HG03439 (cell line): ENCODE results near the gene UGT2B17.
"Not testable (repeated sequence)": the region's sequence is repeated elsewhere in the genome, so short reads cannot be mapped to it uniquely, and the experiment has no call there.

Source experiments
- ATAC-seq: cut with Tn5 transposase; IDR thresholded peaks from one replicate; pipeline ENCODE4 v1.9.1; 2021; ENCODE audit warnings: mild to moderate bottlenecking, moderate library complexity; ENCODE audit not compliant: unreplicated experiment

Gene UGT2B17

DNA sequence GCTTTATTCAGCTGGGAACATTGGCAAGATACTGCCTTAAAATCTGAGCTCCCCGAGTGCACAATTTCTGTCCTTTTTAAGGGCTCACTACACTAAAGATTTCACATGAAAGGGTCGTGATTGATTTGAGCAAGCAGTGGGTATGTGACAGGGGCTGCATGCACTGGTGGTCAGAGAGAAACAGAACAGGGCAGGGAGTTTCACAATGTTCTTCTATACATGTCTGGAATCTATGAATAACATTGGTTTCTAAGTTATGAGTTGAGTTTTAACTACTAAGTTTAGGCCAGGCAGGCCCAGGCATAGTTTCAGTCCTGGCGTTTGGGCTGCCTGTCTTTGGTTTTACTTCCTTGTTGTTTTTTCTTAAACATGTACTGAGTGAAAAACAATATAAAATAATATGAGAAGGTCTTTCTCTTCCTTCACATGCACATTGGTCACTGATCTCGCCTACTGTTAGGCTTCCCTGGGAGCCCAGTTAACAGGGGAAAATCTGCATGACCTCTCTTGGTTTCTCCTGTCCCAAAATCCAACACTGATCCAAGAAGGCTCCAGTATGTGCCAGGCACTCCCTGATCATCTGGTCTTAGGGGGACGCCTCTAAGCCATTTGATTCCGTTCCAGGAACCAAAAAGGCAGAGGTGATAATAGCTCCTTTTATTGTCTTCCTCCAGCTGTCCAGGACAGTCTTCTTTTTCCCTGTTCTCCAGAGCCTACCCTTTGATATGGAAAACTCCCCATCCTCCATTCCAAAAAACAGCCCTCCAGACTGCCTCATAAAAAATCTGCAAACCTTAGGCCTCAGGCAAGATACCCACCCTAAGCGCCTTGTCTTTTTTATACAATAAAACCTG is at the start of gene UGT2B17:
Gene UGT2B17, minus strand, starts transcription at position 51 of the 854 bp plus-strand sequence. CDS start 7,838 bp downstream, outside the sequence.
- peak; percentile 93 for ATAC-seq

DNA sequence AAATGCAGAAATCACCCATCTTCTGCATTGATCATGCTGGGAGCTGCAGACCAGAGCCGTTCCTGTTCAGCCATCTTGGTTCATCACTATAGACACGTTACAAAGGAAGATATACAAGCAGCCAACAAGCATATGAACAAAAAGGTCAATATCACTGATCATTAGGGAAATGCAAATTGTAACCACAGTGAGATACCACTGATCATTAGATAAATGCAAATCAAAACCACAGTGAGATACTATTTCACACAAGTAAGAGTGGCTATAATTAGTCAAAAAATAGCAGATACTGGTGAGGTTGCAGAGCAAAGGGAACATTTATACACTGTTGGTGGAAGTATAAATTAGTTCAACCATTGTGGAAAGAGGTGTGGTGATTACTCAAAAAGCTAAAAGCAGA is 46.6 kb upstream of the UGT2B17 start:
- ATAC-seq, result not testable (repeated sequence)

DNA sequence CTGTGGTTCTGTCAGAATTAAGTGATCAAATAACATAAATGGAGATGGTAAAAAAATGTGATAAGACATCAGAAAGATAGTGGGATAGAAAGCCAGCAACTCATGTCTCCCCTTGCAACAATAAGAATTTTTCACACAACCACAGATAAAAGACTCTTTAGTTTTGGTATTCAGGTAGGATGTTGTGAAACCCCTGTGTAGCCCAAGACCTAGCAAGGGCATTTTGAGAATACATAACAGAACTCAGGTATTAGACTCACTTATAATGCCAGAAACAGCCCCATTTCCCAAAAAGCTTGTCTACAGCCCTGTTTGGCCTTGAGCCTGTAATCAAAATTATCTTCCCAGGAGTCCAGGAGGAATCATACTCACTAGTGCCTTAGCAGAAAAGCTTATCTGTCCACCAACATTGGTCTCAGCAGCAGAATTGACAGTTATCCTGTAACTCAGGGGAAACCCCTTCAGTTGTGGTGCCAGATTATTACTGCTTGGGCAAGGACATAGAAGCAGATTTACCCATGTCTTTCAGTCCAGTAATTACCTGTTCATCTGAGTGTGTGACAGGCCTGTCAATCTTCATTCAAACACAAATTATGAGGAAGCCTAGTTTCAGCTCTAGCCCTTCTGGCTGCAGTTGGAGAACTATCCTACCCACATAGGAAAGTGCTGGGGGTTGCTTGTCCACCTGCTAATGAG is 41.0 kb upstream of the UGT2B17 start:
- no peak for ATAC-seq

- ATAC-seq, result no peak
Observed at GRCh38 chr4:68615699-68616422, 39.7 kb upstream of the UGT2B17 start.

DNA sequence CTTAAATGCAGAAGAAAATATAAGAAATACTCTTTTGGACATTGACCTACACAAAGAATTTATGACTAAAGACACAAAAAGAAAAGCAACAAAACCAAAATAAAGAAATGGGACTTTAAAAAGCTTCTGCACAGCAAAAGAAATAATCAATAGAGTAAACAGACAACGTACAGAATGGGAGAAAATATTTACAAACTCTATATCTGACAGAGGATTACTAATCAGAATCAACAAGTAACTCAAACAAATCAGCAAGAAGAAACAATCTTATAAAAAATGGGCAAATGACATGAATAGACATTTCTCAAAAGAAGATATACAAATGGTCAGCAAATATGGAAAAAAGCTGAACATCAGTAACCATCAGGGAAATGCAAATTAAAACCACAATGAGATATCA is 37.6 kb upstream of the UGT2B17 start:
- ATAC-seq, result no peak

DNA sequence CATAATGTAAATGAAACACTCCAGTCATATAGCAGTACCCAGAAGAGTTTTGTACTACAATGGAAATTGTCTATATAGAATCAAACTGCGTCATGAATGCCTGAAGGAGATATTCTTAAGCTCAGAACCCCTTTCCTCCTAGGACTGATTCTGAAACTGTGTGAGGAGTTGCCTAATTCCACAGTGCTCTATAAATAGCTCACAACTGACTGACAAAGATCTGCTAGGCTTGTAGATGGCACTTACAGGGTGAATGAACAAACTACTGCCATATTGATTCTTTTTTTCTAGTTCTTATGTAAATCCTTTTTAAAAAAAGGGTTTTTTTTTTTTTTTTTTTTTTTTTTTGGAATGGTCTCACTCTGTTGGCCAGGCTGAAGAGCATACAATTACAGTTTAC is 30.1 kb upstream of the UGT2B17 start:
- no peak for ATAC-seq

DNA sequence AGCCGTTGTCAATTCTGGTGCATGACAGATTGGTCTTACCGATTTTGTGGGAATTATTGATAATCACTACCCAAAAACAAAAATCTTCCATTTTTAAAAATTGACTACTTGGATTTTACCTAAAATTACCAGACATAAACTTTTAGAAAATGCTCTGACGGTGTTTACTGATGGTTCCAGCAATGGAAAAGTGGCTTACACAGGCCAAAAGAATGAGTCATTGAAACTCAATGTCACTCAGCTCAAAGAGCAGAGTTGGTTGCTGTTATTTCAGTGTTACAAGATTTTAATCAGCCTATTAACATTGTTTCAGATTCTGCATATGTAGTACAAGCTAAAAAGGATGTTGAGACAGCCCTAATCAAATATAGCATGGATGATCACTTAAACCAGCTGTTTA is 23.0 kb upstream of the UGT2B17 start:
- ATAC-seq, result no peak

- ATAC-seq, result no peak
Observed at GRCh38 chr4:68597482-68597881, 21.4 kb upstream of the UGT2B17 start.

DNA sequence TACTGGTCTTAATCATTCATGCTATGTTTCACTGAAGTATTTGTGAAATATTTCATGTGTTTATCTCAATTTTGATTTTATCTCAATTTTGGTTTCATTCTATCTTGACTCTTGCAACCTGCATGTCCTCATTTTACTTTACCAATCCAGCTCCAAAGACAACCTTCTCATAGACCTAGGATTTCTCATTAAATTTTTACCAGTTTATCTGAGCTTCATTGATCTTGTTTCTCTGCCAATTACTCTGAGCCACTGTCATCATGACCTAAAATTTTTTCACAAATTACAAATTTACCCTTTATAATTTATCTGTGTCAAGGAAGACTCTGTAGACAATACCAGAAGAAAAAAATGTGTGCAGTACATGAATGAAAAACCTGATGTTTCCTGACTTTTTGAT is 18.6 kb upstream of the UGT2B17 start:
- no peak for ATAC-seq

DNA sequence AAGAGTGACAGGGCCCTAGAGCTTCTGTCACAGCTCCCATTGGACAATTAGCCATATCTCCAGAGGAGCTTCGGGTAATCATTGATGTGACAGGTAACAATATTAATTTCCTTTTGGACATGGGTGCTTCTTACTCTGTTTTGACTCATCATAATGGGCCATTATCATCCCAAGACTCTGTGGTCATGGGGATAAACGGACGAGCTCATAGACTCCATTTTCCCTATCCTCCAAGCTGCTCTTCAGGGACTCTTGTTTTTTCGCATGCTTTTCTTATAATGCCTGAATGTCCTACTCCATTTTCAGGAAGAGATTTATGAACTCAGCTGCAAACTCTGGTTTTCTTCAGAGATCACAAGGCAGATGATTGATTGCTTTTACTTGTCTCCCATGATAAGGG is 17.0 kb upstream of the UGT2B17 start:
- no peak for ATAC-seq

- no peak for ATAC-seq
Observed at GRCh38 chr4:68592673-68593072, 16.6 kb upstream of the UGT2B17 start.

- ATAC-seq, result no peak
Observed at GRCh38 chr4:68591204-68591603, 15.1 kb upstream of the UGT2B17 start.

GRCh38 chr4:68589790-68590189 is 13.7 kb upstream of the UGT2B17 start:
- ATAC-seq, result no peak

GRCh38 chr4:68582339-68582717 is 6.2 kb upstream of the UGT2B17 start:
- ATAC-seq, result no peak

DNA sequence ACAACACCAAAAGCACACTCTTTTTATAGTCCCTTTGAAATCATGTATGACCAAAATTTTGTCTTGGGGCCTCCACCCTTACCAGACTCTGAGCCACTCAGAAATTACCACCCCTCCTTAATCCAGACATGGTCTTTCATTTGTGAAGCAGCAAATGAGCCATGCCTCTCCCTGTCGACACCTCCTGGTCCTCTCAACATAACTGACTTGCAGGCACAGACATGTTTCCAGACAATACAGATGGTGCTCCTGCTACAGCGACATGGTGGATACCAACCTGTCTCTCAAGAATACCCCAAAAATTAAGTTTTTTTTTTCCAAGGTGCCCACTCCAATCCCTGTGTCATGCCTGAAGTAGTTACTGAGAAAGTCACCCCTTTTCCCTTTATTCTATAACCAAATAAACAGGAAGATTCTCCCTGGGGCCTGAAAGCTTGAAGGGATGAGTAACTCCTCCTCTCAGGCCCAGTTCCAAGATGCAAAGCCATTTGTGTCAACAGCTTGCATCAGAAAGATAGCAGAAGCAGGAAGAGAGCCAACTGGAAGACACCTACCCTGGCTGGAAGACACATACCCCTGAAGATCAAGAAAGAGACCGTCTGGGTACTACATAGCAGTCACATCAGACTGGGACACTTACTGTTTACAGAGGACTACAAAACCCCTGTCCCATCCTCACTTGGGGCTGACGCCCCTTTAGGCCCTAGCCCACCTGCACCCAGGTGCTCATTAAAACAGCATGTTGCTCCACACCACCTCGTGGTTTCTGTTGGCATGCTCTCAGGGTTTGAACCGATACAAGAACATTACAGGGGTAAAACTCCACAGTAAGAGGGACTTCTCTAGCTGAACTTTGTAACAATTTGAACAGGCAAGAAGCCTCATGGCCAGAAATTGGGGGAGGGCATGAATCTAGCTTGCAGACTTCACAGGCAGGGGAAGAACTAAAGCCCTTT is 5.5 kb upstream of the UGT2B17 start:
- ATAC-seq, result no peak

- ATAC-seq, result no peak
Observed at GRCh38 chr4:68577590-68577989, 1.5 kb upstream of the UGT2B17 start.

GRCh38 chr4:68575636-68576035 is 486 bp downstream of the UGT2B17 start:
- not testable (repeated sequence) for ATAC-seq

GRCh38 chr4:68575081-68575480 is 1.0 kb downstream of the UGT2B17 start:
- ATAC-seq, result no peak

DNA sequence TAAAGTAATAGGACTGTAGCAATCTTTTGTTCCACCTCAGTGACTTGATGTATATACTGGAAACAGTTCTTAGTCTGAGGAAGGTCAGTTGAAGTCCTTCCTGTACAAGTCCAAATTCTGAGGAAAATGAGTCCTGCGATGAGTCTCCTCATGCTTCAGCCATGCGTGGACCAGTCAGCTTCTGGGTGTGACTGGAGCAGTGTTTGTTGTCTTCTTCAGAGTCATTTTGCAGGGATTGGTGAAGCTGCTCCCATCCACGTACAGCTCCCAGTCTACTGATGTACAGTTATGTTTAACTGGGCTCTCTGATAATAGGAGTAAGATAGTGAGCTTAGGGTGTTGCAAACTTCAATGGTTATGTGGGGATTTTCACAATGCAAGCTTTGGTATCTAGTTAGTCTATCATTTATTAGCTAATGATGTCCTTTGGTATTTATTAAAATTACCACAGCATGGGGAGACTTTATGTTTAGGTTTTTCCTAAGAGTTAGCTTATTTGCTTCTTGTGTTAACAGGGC is 3.4 kb downstream of the UGT2B17 start:
- no peak for ATAC-seq

DNA sequence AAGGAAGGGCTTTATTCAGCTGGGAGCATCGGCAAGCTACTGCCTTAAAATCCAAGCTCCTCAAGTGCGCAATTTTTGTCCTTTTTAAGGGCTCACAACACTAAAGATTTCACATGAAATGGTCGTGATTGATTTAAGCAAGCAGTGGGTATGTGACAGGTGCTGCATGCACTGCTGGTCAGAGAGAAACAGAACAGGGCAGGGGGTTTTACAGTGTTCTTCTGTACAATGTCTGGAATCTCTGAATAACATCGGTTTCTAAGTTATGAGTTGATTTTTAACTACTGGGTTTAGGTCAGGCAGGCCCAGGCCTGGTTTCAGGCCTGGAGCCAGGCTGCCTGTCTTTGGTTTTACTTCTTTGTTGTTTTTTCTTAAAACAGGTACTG is 6.0 kb downstream of the UGT2B17 start:
- no peak for ATAC-seq
